HG03159 (cell line): ENCODE results near the gene CEP44.
"Not testable (repeated sequence)": the region's sequence is repeated elsewhere in the genome, so short reads cannot be mapped to it uniquely, and the experiment has no call there.

Experiments used
- ATAC-seq: cut with Tn5 transposase; IDR thresholded peaks from one replicate; pipeline ENCODE4 v1.9.1; 2021; ENCODE audit warnings: mild to moderate bottlenecking, moderate library complexity; ENCODE audit not compliant: unreplicated experiment

The CEP44 gene

GRCh38 chr4:174318829-174319764 is 35.4 kb downstream of the CEP44 start:
- ATAC-seq = peak; percentile 49

GRCh38 chr4:174320494-174321199 is 36.9 kb downstream of the CEP44 start:
- ATAC-seq = no peak

GRCh38 chr4:174324236-174324635 is 40.5 kb downstream of the CEP44 start:
- no peak for ATAC-seq

- ATAC-seq = no peak
Observed at GRCh38 chr4:174324725-174325124, 41.0 kb downstream of the CEP44 start.

- ATAC-seq = no peak
Observed at GRCh38 chr4:174332741-174333493, 49.2 kb downstream of the CEP44 start.

- peak; percentile 92 for ATAC-seq
Observed at GRCh38 chr4:174334628-174335027, 50.9 kb downstream of the CEP44 start.

- no peak for ATAC-seq
Observed at GRCh38 chr4:174340714-174341113, 57.0 kb downstream of the CEP44 start.

GRCh38 chr4:174349156-174349555 is 65.4 kb downstream of the CEP44 start:
- no peak for ATAC-seq

- ATAC-seq = no peak
Observed at GRCh38 chr4:174352061-174352819, 68.5 kb downstream of the CEP44 start.

GRCh38 chr4:174357321-174357720 is 73.6 kb downstream of the CEP44 start:
- no peak for ATAC-seq

- peak; percentile 47 for ATAC-seq
Observed at GRCh38 chr4:174358410-174358809, 74.7 kb downstream of the CEP44 start.

- ATAC-seq = peak; percentile 99
Observed at GRCh38 chr4:174358829-174359228, 75.1 kb downstream of the CEP44 start.

- ATAC-seq = no peak
Observed at GRCh38 chr4:174362340-174362739, 78.6 kb downstream of the CEP44 start.

- not testable (repeated sequence) for ATAC-seq
Observed at GRCh38 chr4:174363782-174364181, 80.1 kb downstream of the CEP44 start.

- no peak for ATAC-seq
Observed at GRCh38 chr4:174365018-174365587, 81.4 kb downstream of the CEP44 start.

- ATAC-seq = no peak
Observed at GRCh38 chr4:174369985-174370384, 86.3 kb downstream of the CEP44 start.

GRCh38 chr4:174373821-174374220 is 90.1 kb downstream of the CEP44 start:
- ATAC-seq = no peak

GRCh38 chr4:174375422-174375821 is 91.7 kb downstream of the CEP44 start:
- ATAC-seq = no peak

GRCh38 chr4:174377613-174378012 is 93.9 kb downstream of the CEP44 start:
- ATAC-seq = no peak

GRCh38 chr4:174378951-174379350 is 95.2 kb downstream of the CEP44 start:
- ATAC-seq = no peak
